Measurements from ENCODE around the gene PCLO. TPM values are rescaled to one million over a fixed set of nuclear protein-coding genes. Genes with fewer than 3 reads are reported as not detected.
"Not testable (repeated sequence)": the region's sequence is repeated elsewhere in the genome, so short reads cannot be mapped to it uniquely, and the experiment has no call there.

PCLO gene
- total RNA-seq, 2 experiments from 2014 or later = not detected

GRCh38 chr7:82953324-82954027 lies 209.2 kb downstream of the PCLO start:
- no peaks in the 10 kb centered on the region for H3K36me3 Mint-ChIP-seq
- no peak overlapping the region for H3K27ac Mint-ChIP-seq
- H3K4me3 Mint-ChIP-seq = no peak overlapping the region
- ATAC-seq = no peak
- no peaks in the 10 kb centered on the region for H3K4me1 Mint-ChIP-seq
- CTCF ChIA-PET = no interaction called here
- no peak for DNase-seq
- peaks cover 7% of the 10 kb centered on the region for H3K9me3 Mint-ChIP-seq (ENCODE audit: low read depth)
- no peaks in the 10 kb centered on the region for H3K27me3 Mint-ChIP-seq

DNA sequence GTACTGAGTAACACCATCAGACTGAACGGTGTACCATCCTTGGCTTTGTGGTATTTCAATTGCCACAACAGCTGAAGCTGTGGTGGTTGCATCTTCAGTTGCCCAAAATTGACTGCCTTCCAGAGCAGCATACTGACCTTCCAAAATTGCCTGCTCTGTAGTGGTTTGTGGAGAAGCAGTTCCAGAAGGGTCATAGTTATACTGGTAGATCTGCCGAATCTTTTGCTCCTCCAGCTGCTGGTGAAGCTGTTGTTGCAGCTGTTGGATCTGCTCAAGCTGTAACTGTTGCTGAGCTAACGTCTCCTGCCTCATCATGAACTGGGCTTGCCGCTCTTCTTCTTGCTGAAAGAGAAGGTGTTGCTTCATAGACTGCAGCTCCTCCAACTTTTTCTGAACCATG lies 212.2 kb downstream of the PCLO start:
- H3K9me3 Mint-ChIP-seq (ENCODE audit: low read depth) = peaks cover 7% of the 10 kb centered on the region
- no peak for ATAC-seq
- no peak overlapping the region for H3K27ac Mint-ChIP-seq
- CTCF ChIA-PET = no interaction called here
- H3K36me3 Mint-ChIP-seq = no peaks in the 10 kb centered on the region
- no peak for DNase-seq
- no peaks in the 10 kb centered on the region for H3K27me3 Mint-ChIP-seq
- no peak overlapping the region for H3K4me3 Mint-ChIP-seq
- no peaks in the 10 kb centered on the region for H3K4me1 Mint-ChIP-seq

GRCh38 chr7:82945480-82945879 lies 217.2 kb downstream of the PCLO start:
- H3K36me3 Mint-ChIP-seq = no peaks in the 10 kb centered on the region
- no peaks in the 10 kb centered on the region for H3K27me3 Mint-ChIP-seq
- CTCF ChIA-PET = no interaction called here
- H3K27ac Mint-ChIP-seq = no peak overlapping the region
- no peak overlapping the region for H3K4me3 Mint-ChIP-seq
- H3K4me1 Mint-ChIP-seq = no peaks in the 10 kb centered on the region
- H3K9me3 Mint-ChIP-seq (ENCODE audit: low read depth) = peaks cover 5% of the 10 kb centered on the region
- no peak for ATAC-seq
- no peak for DNase-seq

- ATAC-seq (no peak), DNase-seq (no peak)
- no peaks in the 10 kb centered on the region for H3K4me1 Mint-ChIP-seq
- H3K9me3 Mint-ChIP-seq (ENCODE audit: low read depth) = peaks cover 5% of the 10 kb centered on the region
- H3K4me3 Mint-ChIP-seq = no peak overlapping the region
- H3K27ac Mint-ChIP-seq = no peak overlapping the region
- no peaks in the 10 kb centered on the region for H3K27me3 Mint-ChIP-seq
- CTCF ChIA-PET = no interaction called here
- H3K36me3 Mint-ChIP-seq = no peaks in the 10 kb centered on the region
Measured at GRCh38 chr7:82945056-82945455, 217.6 kb downstream of the PCLO start.

GRCh38 chr7:82932516-82932915 lies 230.2 kb downstream of the PCLO start:
- Mint-ChIP-seq H3K4me1 (no peaks in the 10 kb centered on the region), H3K4me3 (no peak overlapping the region), H3K36me3 (no peaks in the 10 kb centered on the region), H3K27ac (no peak overlapping the region), H3K27me3 (no peaks in the 10 kb centered on the region), H3K9me3 (ENCODE audit: low read depth) (peaks cover 5% of the 10 kb centered on the region)
- CTCF ChIA-PET = no interaction called here
- ATAC-seq (no peak), DNase-seq (no peak)

GRCh38 chr7:82926477-82926876 lies 236.2 kb downstream of the PCLO start:
- no peaks in the 10 kb centered on the region for H3K27me3 Mint-ChIP-seq
- peaks cover 2% of the 10 kb centered on the region for H3K9me3 Mint-ChIP-seq (ENCODE audit: low read depth)
- no peak for DNase-seq
- no peak overlapping the region for H3K27ac Mint-ChIP-seq
- ATAC-seq = no peak
- no peaks in the 10 kb centered on the region for H3K4me1 Mint-ChIP-seq
- CTCF ChIA-PET = no interaction called here
- no peak overlapping the region for H3K4me3 Mint-ChIP-seq
- no peaks in the 10 kb centered on the region for H3K36me3 Mint-ChIP-seq

- no peak for DNase-seq
- peaks cover 2% of the 10 kb centered on the region for H3K9me3 Mint-ChIP-seq (ENCODE audit: low read depth)
- CTCF ChIA-PET = no interaction called here
- H3K27me3 Mint-ChIP-seq = no peaks in the 10 kb centered on the region
- no peak overlapping the region for H3K4me3 Mint-ChIP-seq
- no peak for ATAC-seq
- H3K27ac Mint-ChIP-seq = no peak overlapping the region
- no peaks in the 10 kb centered on the region for H3K4me1 Mint-ChIP-seq
- H3K36me3 Mint-ChIP-seq = no peaks in the 10 kb centered on the region
Measured at GRCh38 chr7:82925331-82925730, 237.4 kb downstream of the PCLO start.

DNA sequence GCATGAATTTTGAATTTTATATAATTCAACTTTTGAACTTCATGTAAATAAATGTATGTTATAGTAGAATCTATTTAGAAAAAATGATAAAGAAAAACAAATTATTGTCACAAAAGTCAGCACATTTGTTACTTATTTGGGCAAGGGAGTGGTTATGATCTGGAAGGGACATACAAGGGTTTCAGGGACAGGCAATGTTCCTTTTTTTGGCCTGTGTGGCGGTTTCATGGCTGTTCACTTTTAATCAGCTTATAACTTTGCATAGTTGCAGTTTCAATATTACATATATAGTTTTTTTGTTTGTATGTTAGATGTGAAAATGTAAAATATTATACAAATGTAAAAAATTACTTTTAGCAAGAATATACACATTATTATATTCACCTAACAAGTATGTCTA lies 256.2 kb downstream of the PCLO start:
- Mint-ChIP-seq H3K4me3 (no peak overlapping the region), H3K4me1 (no peaks in the 10 kb centered on the region), H3K9me3 (ENCODE audit: low read depth) (peaks cover 7% of the 10 kb centered on the region), H3K27me3 (no peaks in the 10 kb centered on the region), H3K27ac (no peak overlapping the region), H3K36me3 (no peaks in the 10 kb centered on the region)
- DNase-seq (no peak), ATAC-seq (no peak)
- CTCF ChIA-PET = interaction anchor here (0.6 kb wide), 1 partner anchor 723 kb away, joined by 4 read pairs; no protein-coding TSS in a partner anchor

GRCh38 chr7:82904871-82905270 lies 257.8 kb downstream of the PCLO start:
- Mint-ChIP-seq H3K4me3 (no peak overlapping the region), H3K4me1 (no peaks in the 10 kb centered on the region), H3K27ac (no peak overlapping the region), H3K36me3 (no peaks in the 10 kb centered on the region), H3K9me3 (ENCODE audit: low read depth) (peaks cover 7% of the 10 kb centered on the region), H3K27me3 (no peaks in the 10 kb centered on the region)
- CTCF ChIA-PET = no interaction called here
- no peak for ATAC-seq
- DNase-seq = no peak

- ATAC-seq; H3K4me3 Mint-ChIP-seq; H3K27me3 Mint-ChIP-seq; H3K4me1 Mint-ChIP-seq; DNase-seq; H3K27ac Mint-ChIP-seq; H3K9me3 Mint-ChIP-seq (ENCODE audit: low read depth); CTCF ChIA-PET; H3K36me3 Mint-ChIP-seq: not testable (repeated sequence)
Measured at GRCh38 chr7:82901098-82901497, 261.6 kb downstream of the PCLO start.

- no peak for ATAC-seq
Measured at GRCh38 chr7:82897500-82897899, 265.2 kb downstream of the PCLO start.

DNA sequence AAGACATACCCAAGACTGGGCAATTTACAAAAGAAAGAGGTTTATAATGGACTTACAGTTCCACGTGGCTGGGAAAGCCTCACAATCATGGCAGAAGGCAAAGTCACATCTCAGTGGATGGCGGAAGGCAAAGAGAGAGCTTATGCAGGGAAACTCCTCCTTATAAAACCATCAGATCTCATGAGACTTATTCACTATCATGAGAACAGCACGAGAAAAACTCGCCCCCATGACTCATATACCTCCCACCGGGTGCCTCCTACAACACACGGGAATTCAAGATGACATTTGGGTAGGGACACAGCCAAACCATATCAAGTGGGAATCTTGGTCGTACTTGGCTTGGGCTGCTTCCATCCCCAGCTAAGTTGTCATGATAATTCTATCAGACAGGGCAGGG lies 268.3 kb downstream of the PCLO start:
- H3K27me3 Mint-ChIP-seq; H3K4me3 Mint-ChIP-seq; H3K4me1 Mint-ChIP-seq; H3K36me3 Mint-ChIP-seq; H3K27ac Mint-ChIP-seq; DNase-seq; H3K9me3 Mint-ChIP-seq (ENCODE audit: low read depth); ATAC-seq; CTCF ChIA-PET: not testable (repeated sequence)

More at GRCh38 chr7:82897500-82897899, 265.2 kb downstream of the PCLO start:
- no peaks in the 10 kb centered on the region for H3K27me3 Mint-ChIP-seq
- CTCF ChIA-PET = no interaction called here
- H3K36me3 Mint-ChIP-seq = no peaks in the 10 kb centered on the region
- no peaks in the 10 kb centered on the region for H3K4me1 Mint-ChIP-seq
- no peak for DNase-seq
- no peak overlapping the region for H3K4me3 Mint-ChIP-seq
- H3K9me3 Mint-ChIP-seq (ENCODE audit: low read depth) = no peaks in the 10 kb centered on the region
- H3K27ac Mint-ChIP-seq = no peak overlapping the region

- no peaks in the 10 kb centered on the region for H3K27me3 Mint-ChIP-seq
- CTCF ChIA-PET = no interaction called here
- no peak overlapping the region for H3K27ac Mint-ChIP-seq
- H3K4me3 Mint-ChIP-seq = no peak overlapping the region
- no peaks in the 10 kb centered on the region for H3K36me3 Mint-ChIP-seq
- no peaks in the 10 kb centered on the region for H3K4me1 Mint-ChIP-seq
- no peak for ATAC-seq
- DNase-seq = no peak
- no peaks in the 10 kb centered on the region for H3K9me3 Mint-ChIP-seq (ENCODE audit: low read depth)
Measured at GRCh38 chr7:82886324-82886723, 276.4 kb downstream of the PCLO start.

DNA sequence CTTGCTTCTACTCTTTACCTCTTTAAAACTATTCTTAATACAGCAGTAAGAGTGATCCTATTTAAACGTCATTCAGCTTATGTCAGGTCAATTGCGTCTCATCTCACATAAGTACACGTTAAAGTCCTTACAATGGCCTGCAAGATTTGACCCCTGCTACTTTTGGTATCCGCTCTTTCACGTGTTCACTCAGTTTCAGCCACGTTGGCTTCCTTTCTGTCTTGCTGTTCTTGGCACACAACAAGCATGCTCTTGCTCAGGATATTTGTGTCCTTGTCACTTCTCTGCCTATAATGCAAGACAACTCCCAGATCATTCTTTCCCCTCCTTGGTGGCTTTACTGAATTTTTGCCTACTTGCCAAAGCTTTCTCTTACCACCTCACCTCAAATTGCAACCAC lies 296.8 kb downstream of the PCLO start:
- CTCF ChIA-PET = no interaction called here
- ATAC-seq (no peak), DNase-seq (no peak)
- no peaks in the 10 kb centered on the region for H3K36me3 Mint-ChIP-seq
- H3K27ac Mint-ChIP-seq = no peak overlapping the region
- peaks cover 5% of the 10 kb centered on the region for H3K9me3 Mint-ChIP-seq (ENCODE audit: low read depth)
- H3K27me3 Mint-ChIP-seq = no peaks in the 10 kb centered on the region
- no peak overlapping the region for H3K4me3 Mint-ChIP-seq
- no peaks in the 10 kb centered on the region for H3K4me1 Mint-ChIP-seq

Data from activated CD8-positive, alpha-beta memory T cell treated with anti-CD3 and anti-CD28 coated beads, Interleukin-2, amount 10 ng/mL, durations not matched to agents 7 days and 5 days (primary cell).